Limb (tissue), 2 donors: ENCODE measurements around the gene MX2.
A peak's percentile ranks its signal among the peaks of the same experiment; 100 is the strongest.
"Not testable (repeated sequence)": the region's sequence is repeated elsewhere in the genome, so short reads cannot be mapped to it uniquely, and the experiment has no call there.

Source experiments
- DNase-seq, 2 donors: peaks; one replicate each; pipeline ENCODE4 v3.0.0-alpha.2; 2016; ENCODE audit errors: extremely low spot score in 2 of 2

MX2 gene

DNA sequence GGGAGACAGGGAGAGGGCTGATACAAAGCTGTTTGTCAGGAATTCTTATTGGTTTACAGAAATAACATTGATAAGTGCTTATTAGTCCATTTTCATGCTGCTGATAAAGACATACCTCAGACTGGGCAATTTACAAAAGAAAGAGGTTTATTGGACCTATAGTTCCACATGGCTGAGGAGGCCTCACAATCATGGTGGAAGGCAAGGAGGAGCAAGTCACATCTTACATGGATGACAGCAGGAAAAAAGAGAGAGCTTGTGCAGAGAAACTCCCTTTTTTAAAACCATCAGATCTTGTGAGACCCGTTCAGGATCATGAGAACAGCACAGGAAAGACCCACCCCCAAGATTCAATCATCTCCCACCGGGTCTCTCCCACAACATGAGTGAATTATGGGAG, 55.7 kb downstream of the MX2 start:
- not testable (repeated sequence) for DNase-seq

DNA sequence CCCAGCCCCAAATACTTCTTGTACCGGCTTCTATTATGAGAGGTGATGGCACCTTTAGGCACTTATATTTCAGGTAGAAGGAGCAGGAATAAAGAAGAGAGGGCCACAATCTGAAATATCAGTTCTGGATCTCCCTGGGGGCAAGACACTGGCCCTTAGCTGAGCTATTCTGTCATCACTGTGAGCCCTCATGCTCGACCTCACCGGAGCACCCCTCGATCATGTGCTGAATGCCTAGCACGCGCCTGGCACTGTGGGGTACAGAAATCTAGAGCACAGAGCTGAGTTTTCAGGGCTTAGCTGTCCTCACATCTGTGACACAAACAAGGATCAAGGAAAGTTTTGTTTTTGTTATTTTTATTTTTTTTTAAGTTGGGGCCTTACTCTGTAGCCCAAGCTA, 56.6 kb downstream of the MX2 start:
- no peak for DNase-seq

GRCh38 chr21:41418956-41419680, 57.3 kb downstream of the MX2 start:
- no peak for DNase-seq

DNA sequence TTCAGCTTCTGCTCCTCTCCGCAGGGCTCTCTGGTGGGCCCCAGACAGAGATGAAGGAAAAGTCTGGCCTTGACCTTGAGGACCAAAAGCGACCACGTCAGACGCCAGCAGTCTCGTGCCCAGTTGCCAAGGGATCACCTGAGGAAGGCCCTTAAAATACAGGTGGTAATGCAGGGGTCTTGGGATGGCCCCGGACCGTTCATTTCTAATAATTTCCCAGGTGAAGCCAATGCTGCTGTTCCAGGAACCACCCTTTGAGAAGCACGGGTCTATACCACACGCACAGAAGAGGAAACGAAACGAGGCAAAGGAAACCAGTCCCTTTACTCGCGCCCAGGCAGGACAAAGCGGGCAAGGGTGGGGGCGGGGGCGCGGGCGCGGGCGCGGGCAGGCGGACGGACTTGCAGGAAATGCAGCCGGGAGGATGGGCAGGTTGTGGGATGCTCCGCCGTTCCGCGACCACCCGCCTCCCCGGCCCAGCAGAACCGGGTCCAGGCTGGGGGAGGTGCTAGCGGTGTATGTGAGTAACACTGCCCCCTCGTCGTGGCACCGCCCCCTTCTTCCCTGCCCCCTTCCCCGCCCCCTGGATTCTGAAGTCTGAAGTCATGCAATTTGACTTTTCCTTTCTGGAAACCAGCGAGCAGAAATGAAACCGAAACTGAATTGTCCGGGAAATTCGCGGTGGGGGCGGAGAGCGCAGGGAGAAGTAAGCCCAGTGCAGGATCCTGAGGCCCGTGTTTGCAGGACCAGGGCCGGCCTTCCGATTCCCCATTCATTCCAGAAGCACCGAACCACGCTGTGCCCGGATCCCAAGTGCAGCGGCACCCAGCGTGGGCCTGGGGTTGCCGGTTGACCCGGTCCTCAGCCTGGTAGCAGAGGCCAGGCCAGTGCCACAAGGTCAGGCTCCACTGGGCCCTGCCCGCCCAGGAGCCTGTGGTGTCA, 58.4 kb downstream of the MX2 start:
- peak; percentile 84 to 90 for DNase-seq

- DNase-seq, result not testable (repeated sequence)
Measured at GRCh38 chr21:41420998-41421397, 59.2 kb downstream of the MX2 start.

- DNase-seq, result no peak
Measured at GRCh38 chr21:41422546-41423304, 60.9 kb downstream of the MX2 start.

- DNase-seq, result not testable (repeated sequence)
Measured at GRCh38 chr21:41423305-41423636, 61.4 kb downstream of the MX2 start.

DNA sequence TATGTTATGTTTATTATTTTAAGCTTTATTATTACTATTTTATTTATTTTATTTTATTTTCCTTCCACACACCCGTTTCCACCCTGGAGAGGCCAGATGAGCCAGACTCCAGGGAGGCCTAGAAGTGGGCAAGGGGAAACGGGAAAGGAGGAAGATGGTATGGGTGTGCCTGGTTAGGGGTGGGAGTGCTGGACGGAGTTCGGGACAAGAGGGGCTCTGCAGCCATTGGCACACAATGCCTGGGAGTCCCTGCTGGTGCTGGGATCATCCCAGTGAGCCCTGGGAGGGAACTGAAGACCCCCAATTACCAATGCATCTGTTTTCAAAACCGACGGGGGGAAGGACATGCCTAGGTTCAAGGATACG, 63.7 kb downstream of the MX2 start:
- DNase-seq, result no peak

DNA sequence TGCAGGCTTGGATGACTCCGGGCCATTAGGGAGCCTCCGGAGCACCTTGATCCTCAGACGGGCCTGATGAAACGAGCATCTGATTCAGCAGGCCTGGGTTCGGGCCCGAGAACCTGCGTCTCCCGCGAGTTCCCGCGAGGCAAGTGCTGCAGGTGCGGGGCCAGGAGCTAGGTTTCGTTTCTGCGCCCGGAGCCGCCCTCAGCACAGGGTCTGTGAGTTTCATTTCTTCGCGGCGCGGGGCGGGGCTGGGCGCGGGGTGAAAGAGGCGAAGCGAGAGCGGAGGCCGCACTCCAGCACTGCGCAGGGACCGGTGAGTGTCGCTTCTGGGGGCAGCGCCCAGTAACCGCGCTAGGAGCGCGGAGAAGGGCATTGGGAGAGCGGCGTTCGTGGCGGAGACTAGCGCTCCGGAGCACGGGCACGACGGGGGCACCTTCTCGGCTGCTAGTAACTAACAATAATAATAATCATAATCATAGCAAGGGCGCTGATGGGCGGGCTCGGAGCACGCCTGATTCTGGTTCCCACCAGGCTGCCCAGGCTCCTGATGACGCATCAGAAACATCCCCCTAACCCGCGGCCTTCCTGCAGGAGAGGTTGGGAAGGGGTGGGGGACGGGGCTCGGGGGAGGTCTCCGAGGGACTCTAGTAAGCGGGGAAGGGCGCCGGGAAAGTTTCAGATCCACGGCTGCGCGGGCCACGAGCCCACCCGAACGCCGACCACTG, 64.3 kb downstream of the MX2 start, which contains the start of gene MX1:
MX1 (plus strand) TSS at position 286 of the 722 bp plus-strand sequence. CDS start 5,832 bp downstream, outside the sequence.
- peak in 1 of 2 donors; percentile 75 for DNase-seq

DNA sequence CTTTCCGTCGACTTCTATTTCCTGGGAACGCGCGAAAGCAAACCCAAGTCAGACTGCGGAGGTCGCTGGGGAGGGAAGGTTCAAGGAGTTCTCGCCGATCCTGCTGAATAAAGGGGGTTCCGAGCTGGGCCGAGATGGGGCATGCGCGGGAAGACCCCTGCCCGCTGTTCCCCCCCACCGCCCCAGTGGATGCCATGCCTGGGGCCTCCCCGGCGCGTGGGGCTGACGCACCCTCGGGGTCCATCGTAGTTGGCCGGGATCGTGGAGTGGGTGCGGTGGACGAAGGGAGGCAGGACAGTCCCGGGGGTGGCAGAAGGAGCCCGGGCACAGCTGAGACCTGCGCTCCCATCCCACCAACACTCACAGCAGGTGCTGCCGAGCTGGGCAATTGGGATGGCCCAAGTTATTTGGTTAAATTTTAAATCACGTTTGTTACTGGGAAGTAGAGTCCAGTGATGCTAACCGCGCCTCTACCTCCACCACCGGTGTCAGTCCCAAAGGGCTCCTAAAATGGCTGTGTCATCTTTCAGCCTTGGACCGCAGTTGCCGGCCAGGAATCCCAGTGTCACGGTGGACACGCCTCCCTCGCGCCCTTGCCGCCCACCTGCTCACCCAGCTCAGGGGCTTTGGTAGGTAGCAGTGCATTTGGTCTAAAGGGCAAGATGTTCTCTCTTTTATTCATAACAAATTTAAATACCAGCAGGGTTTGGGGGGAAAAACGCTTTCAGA, 65.0 kb downstream of the MX2 start:
- no peak for DNase-seq

- no peak for DNase-seq
Measured at GRCh38 chr21:41427556-41427955, 65.7 kb downstream of the MX2 start.

DNA sequence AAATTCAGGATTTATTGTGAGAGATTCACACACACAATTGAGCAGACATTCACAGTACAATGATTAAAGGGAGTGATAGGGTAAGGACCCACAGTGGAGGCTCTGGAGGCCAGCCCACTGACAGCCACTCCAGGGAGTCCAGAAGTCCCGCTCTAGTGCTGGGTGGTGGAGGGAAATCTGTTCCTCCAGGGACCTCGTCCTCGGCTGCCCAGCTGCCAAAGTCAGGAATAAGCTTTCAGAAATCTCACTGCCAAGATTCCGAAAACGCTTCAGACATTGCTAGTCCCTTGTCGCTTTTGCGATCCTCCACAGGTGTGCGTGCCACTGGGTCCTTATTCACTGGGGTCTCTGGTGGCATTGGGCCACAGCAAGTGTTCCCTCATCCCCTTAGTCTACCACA, 66.5 kb downstream of the MX2 start:
- DNase-seq, result no peak

GRCh38 chr21:41428847-41429246, 67.0 kb downstream of the MX2 start:
- no peak for DNase-seq

- DNase-seq, result no peak
Measured at GRCh38 chr21:41429305-41429704, 67.5 kb downstream of the MX2 start.

DNA sequence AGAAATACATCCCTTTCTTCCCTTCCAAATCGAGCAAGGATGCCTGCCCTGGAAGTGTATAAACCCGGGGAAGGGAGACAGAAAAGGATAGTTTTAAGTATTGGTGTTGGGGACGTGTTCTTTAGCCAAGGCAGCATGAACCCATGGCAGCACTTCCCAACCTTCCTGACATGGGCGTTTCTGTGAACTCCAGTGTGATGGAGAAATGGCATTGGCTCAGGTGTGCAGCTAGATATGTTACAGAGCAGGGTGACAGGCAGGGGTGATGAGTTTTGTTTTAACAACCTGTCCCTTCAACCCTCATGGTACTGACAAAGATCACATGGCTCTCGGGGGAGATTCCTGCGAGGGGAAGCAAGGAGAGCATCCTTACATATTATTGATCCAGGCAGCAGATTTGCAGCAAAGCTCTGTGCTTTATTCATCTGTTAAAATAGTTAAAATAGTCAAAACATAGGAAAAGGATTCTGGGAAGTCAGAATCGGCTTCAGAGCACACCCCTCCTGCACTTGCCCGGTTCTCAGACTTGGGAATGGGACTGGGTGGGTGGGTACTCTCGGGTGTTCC, 68.2 kb downstream of the MX2 start:
- no peak for DNase-seq

GRCh38 chr21:41431788-41432548, 70.1 kb downstream of the MX2 start:
- DNase-seq, result no peak

GRCh38 chr21:41432562-41433460, 71.0 kb downstream of the MX2 start:
- no peak for DNase-seq

DNA sequence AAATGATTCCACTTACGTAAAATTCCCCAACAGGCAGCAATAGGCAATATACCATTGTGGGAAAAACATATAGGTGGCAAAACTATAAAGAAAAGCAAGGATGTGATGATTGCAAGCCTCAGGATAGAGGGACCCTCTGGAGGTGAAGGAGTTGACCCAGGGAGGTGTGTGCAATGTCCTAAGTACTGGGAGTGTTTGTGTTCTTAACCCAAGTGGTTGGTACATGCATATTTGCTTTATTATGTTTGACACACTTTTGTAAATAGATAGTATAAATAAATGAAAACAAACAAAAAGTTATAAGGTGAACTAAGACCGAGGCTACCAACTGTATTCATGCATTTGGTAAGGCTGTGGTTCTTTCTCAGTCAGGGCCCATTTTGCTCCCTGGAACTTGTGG, 71.7 kb downstream of the MX2 start:
- no peak for DNase-seq
